MM.1S (cell line): ENCODE data around the gene TTC9C.

Experiments
- DNase-seq: peaks from one replicate; pipeline ENCODE4 v3.0.0-alpha.2; 2015
- H2AFZ ChIP-seq: fragments of 300-600 bp; sonication (generic); 2 replicates; pipeline ENCODE4 v1.6.0; 2016; ENCODE audit warnings: antibody characterized with exemption, low read length
- H3F3A ChIP-seq: fragments of 300-600 bp; sonication (generic); 2 replicates; pipeline ENCODE4 v1.6.1; 2016; ENCODE audit warnings: mild to moderate bottlenecking, antibody characterized with exemption, low read length, moderate library complexity, mixed read lengths; ENCODE audit not compliant: insufficient read depth
- H3K27ac ChIP-seq: fragments of 300-600 bp; sonication (generic); 2 replicates; pipeline ENCODE4 v1.5.1; 2016; ENCODE audit warnings: mild to moderate bottlenecking, low read length
- H3K27me3 ChIP-seq: fragments of 300-600 bp; sonication (generic); replicated peaks from 2 replicates; pipeline ENCODE4 v1.6.0; 2016; ENCODE audit warnings: low read length; ENCODE audit not compliant: insufficient read depth
- H3K36me3 ChIP-seq: fragments of 300-600 bp; sonication (generic); replicated peaks from 2 replicates; pipeline ENCODE4 v1.6.1; 2016; ENCODE audit warnings: mild to moderate bottlenecking, low read length, mixed read lengths; ENCODE audit not compliant: insufficient read depth
- H3K4me1 ChIP-seq: fragments of 300-600 bp; sonication (generic); 2 replicates; pipeline ENCODE4 v1.6.1; 2016; ENCODE audit warnings: low read length, mixed read lengths
- H3K4me2 ChIP-seq: fragments of 300-600 bp; sonication (generic); 2 replicates; pipeline ENCODE4 v1.6.0; 2016; ENCODE audit warnings: low read depth, low read length
- H3K4me3 ChIP-seq: fragments of 300-600 bp; sonication (generic); 2 replicates; pipeline ENCODE4 v1.5.1; 2016; ENCODE audit warnings: low read length, mixed read lengths
- H3K79me2 ChIP-seq: fragments of 300-600 bp; sonication (generic); 2 replicates; pipeline ENCODE4 v1.6.1; 2016; ENCODE audit warnings: mixed run types, low read length, mixed read lengths
- H3K9ac ChIP-seq: fragments of 300-600 bp; sonication (generic); 2 replicates; pipeline ENCODE4 v1.6.1; 2016; ENCODE audit warnings: low read length, mixed read lengths
- H3K9me2 ChIP-seq: fragments of 300-600 bp; sonication (generic); replicated peaks from 2 replicates; pipeline ENCODE4 v1.6.1; 2016; ENCODE audit warnings: mild to moderate bottlenecking, low read length, mixed read lengths; ENCODE audit not compliant: insufficient read depth
- H3K9me3 ChIP-seq: fragments of 300-600 bp; sonication (generic); replicated peaks from 2 replicates; pipeline ENCODE4 v1.6.1; 2016; ENCODE audit warnings: mild to moderate bottlenecking, low read length, mixed read lengths; ENCODE audit not compliant: insufficient read depth
- H4K20me1 ChIP-seq: fragments of 300-600 bp; sonication (generic); 2 replicates; pipeline ENCODE4 v1.6.1; 2016; ENCODE audit warnings: mild to moderate bottlenecking, low read length, moderate library complexity, mixed read lengths; ENCODE audit not compliant: insufficient read depth
- EZH2 ChIP-seq: fragments of 300-600 bp; sonication (generic); optimal IDR thresholded peaks from 2 replicates; pipeline ENCODE3; 2017; ENCODE audit warnings: low read depth, mild to moderate bottlenecking, antibody characterized with exemption, low read length, mixed read lengths
- EZH2phosphoT487 ChIP-seq: fragments of 300-600 bp; sonication (generic); IDR thresholded peaks from 2 replicates; pipeline ENCODE4 v1.6.1; 2018; ENCODE audit warnings: antibody characterized with exemption, low read length
- TF ChIP-seq, protein P1 (sequence below): fragments of 300-600 bp; sonication (generic); IDR thresholded peaks from 2 replicates; pipeline ENCODE4 v1.5.1; 2016; ENCODE audit warnings: antibody characterized with exemption, low read length, mixed read lengths

TTC9C gene

DNA sequence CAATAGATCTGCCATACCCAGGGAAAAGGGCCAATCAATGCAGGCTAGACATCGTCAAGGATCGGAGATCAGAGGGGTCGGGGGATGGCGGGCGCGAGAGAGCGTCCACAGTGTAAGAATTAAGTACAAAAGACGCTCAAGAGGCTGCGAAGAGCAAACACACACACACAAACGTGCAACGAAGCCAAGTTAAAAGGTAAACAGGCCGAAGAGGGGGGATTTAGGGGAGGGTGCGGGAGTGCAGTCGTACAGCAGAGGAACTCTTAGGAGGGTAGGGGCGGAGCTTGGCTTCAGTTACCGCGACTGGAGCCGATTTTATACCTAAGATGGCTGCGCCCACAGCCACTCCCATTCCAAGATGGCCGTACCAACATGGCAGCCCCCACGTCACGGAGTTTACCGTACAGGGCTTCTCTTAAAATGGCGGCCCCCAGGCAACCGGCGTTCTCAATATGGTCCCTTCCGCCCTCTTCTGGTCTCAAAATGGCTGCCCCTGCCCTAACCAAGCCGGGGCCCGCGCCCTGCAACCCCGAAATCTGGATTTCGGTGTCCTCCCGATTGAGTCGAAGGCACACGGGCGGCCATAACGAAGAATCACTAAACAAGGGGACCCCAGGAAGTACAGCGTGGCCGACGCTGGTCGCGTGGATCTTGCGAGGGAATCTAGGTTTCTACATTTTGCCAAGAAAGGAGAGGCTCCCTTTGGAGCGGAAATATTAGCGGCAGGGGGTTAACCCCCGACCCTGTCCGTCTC lies 18.9 kb upstream of the TTC9C start:
- peak overlapping the region; percentile 96 for H3K4me2 ChIP-seq
- TF ChIP-seq, protein P1, sequence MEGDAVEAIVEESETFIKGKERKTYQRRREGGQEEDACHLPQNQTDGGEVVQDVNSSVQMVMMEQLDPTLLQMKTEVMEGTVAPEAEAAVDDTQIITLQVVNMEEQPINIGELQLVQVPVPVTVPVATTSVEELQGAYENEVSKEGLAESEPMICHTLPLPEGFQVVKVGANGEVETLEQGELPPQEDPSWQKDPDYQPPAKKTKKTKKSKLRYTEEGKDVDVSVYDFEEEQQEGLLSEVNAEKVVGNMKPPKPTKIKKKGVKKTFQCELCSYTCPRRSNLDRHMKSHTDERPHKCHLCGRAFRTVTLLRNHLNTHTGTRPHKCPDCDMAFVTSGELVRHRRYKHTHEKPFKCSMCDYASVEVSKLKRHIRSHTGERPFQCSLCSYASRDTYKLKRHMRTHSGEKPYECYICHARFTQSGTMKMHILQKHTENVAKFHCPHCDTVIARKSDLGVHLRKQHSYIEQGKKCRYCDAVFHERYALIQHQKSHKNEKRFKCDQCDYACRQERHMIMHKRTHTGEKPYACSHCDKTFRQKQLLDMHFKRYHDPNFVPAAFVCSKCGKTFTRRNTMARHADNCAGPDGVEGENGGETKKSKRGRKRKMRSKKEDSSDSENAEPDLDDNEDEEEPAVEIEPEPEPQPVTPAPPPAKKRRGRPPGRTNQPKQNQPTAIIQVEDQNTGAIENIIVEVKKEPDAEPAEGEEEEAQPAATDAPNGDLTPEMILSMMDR = no peak
- TF ChIP-seq EZH2 (no peak), EZH2phosphoT487 (no peak)

DNA sequence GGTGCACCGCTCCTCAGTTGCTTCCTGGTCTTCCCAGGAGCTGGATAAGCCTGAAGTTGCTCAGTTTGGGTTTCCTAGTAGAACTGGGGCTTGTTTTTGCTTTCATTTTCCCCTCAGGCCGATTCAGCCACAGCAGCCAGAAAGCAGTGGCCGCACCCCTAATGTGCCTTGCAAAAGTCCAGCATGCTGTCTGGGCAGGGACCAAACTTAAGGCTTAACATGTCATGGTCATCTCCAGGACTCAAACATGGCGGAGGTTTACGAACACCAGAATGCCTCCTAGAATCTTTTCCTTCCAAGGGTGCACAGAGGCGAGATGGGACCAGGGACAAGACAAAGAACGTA lies 18.3 kb upstream of the TTC9C start:
- Histone ChIP-seq H3K4me3 (peak overlapping the region; percentile 70), H2AFZ (peak overlapping the region; percentile 80), H3K9me3 (no peaks in the 10 kb centered on the region), H3K27ac (peak overlapping the region; percentile 93), H3K79me2 (peaks cover 41% of the 10 kb centered on the region), H3K9ac (peak overlapping the region; percentile 93), H3K36me3 (no peaks in the 10 kb centered on the region), H3K27me3 (no peaks in the 10 kb centered on the region), H3K4me1 (peaks cover 61% of the 10 kb centered on the region), H3F3A (peaks cover 66% of the 10 kb centered on the region), H4K20me1 (no peaks in the 10 kb centered on the region), H3K9me2 (no peaks in the 10 kb centered on the region), H3K4me2 (peak overlapping the region; percentile 96)
- DNase-seq = peak; percentile 48
- TF ChIP-seq EZH2phosphoT487 (no peak), EZH2 (no peak)
- TF ChIP-seq, protein P1 = no peak

More for the DNA sequence above, 18.9 kb upstream of the TTC9C start:
- Histone ChIP-seq H3K9me2 (no peaks in the 10 kb centered on the region), H2AFZ (peak overlapping the region; percentile 80), H3K4me3 (peak overlapping the region; percentile 70), H3K27me3 (no peaks in the 10 kb centered on the region), H3K9ac (peak overlapping the region; percentile 93), H3K9me3 (no peaks in the 10 kb centered on the region), H4K20me1 (no peaks in the 10 kb centered on the region), H3K79me2 (peaks cover 41% of the 10 kb centered on the region), H3F3A (peaks cover 61% of the 10 kb centered on the region), H3K36me3 (no peaks in the 10 kb centered on the region), H3K27ac (peak overlapping the region; percentile 93), H3K4me1 (peaks cover 57% of the 10 kb centered on the region)
- peak; percentile 98 for DNase-seq

DNA sequence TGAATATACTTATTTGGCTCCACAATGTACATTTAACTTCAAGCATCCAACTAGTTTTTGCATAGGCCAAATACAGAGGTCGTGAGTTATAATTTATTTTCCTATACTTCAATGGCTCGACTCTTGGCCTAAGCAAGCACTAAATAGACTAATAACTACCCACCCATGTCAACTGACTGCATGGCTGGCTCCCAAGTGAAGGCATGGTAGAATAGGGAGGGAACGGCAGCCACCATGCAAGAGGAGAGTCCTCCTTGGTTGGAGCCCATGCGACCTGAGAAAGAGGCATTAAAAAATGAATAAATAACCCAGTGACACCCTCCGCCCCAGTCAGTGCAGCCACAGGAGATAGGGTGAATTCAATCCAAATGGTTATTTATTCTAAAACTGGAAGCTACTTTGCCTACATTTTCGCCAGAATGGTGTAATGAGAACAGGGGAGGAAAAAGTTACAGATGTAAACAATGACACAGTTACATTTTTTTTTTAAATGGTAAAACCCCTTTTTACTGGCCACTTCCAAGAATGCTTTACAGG lies 15.9 kb upstream of the TTC9C start:
- Histone ChIP-seq H3K79me2 (peaks cover 56% of the 10 kb centered on the region), H4K20me1 (no peaks in the 10 kb centered on the region), H3F3A (peaks cover 71% of the 10 kb centered on the region), H3K27me3 (no peaks in the 10 kb centered on the region), H3K36me3 (peaks cover 15% of the 10 kb centered on the region), H3K27ac (peak overlapping the region; percentile 68; the same call in 1 of the 2 replicates), H3K9ac (no peak overlapping the region), H3K4me3 (no peak overlapping the region), H3K4me1 (peaks cover 71% of the 10 kb centered on the region), H3K4me2 (peak overlapping the region; percentile 19), H3K9me2 (no peaks in the 10 kb centered on the region), H2AFZ (no peak overlapping the region), H3K9me3 (no peaks in the 10 kb centered on the region)
- DNase-seq = no peak
- TF ChIP-seq EZH2phosphoT487 (no peak), EZH2 (no peak)
- TF ChIP-seq, protein P1 = no peak
